ENCODE data around the gene TUBB2B. TPM values are rescaled to one million over a fixed set of nuclear protein-coding genes. Genes with fewer than 3 reads are reported as not detected.

The TUBB2B gene
- total RNA-seq, 1 experiment from 2014 or later, result 144 TPM

DNA sequence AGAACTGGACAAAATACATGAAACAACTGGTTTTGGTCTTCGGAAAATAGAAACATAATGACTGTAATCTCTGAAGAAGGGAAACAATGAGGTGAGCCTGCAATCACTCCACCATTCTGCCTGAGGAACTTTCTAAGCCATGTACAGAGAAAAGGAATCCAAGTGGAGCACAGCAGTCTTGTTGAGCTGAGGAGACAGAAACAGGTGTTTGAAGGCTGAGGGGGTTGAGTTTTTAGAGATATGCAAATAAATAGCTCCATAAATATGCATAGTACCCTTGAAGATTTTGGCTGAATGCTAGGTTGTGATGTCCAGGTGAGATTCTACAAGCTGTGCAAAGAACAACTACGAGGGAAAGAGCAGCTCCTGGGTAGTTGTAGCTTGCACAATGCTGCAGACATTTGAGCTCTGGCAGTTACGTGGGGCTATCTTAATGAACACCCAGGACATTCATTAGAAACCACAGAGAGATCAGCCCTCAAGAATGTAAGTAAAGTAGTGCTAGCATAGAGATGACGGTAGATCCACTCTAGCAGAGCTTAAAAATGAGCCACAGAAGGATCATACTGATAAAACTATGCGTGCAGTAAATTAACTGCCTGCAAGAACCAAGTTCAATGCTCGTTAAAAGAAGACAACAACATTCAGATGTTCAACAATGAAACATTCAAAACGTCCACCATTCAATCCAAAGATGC is 24.3 kb downstream of the TUBB2B start:
- intact Hi-C loops (cut with micrococcal nuclease; ENCODE audit: unreplicated experiment), result no loop called here
- H3K4me3 ChIP-seq (ENCODE audit: low read depth, low read length, poor library complexity, severe bottlenecking), result no peak overlapping the region
- BruUV-seq (replicated peaks), result no TSS peak
- H3K27me3 ChIP-seq (replicated peaks; ENCODE audit: insufficient read depth, low read depth, low read length, poor library complexity), result no peaks in the 10 kb centered on the region
- H3K9me3 ChIP-seq (ENCODE audit: low read depth, low read length, poor library complexity, severe bottlenecking), result no peaks in the 10 kb centered on the region
- no peak for DNase-seq (ENCODE audit: low spot score)
- ChIA-PET POLR2A (ENCODE audit: low non-redundant PET) (no interaction called here), CTCF (no interaction called here)
- H3K4me1 ChIP-seq (ENCODE audit: insufficient read depth, low read length, poor library complexity, severe bottlenecking), result no peaks in the 10 kb centered on the region
- no peaks in the 10 kb centered on the region for H3K36me3 ChIP-seq (ENCODE audit: insufficient read depth, low read length, poor library complexity, severe bottlenecking)
- no peak overlapping the region for H3K27ac ChIP-seq (ENCODE audit: low read depth, low read length, poor library complexity, severe bottlenecking)
- TF ChIP-seq EZH2 (IDR thresholded peaks at IDR 0.05; ENCODE audit: borderline replicate concordance, low read depth, low read length, poor library complexity, severe bottlenecking), result no peak
- TF ChIP-seq, protein P1, sequence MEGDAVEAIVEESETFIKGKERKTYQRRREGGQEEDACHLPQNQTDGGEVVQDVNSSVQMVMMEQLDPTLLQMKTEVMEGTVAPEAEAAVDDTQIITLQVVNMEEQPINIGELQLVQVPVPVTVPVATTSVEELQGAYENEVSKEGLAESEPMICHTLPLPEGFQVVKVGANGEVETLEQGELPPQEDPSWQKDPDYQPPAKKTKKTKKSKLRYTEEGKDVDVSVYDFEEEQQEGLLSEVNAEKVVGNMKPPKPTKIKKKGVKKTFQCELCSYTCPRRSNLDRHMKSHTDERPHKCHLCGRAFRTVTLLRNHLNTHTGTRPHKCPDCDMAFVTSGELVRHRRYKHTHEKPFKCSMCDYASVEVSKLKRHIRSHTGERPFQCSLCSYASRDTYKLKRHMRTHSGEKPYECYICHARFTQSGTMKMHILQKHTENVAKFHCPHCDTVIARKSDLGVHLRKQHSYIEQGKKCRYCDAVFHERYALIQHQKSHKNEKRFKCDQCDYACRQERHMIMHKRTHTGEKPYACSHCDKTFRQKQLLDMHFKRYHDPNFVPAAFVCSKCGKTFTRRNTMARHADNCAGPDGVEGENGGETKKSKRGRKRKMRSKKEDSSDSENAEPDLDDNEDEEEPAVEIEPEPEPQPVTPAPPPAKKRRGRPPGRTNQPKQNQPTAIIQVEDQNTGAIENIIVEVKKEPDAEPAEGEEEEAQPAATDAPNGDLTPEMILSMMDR (conservative IDR thresholded peaks at IDR 0.05; ENCODE audit: low read depth, low read length), result no peak

- BruUV-seq (replicated peaks), result no TSS peak
- CTCF ChIA-PET, result no interaction called here
- no peak for DNase-seq (ENCODE audit: low spot score)
- no peak overlapping the region for H3K27ac ChIP-seq (ENCODE audit: low read depth, low read length, poor library complexity, severe bottlenecking)
- H3K9me3 ChIP-seq (ENCODE audit: low read depth, low read length, poor library complexity, severe bottlenecking), result no peaks in the 10 kb centered on the region
- intact Hi-C loops (cut with micrococcal nuclease; ENCODE audit: unreplicated experiment), result no loop called here
- no peak for TF ChIP-seq EZH2 (IDR thresholded peaks at IDR 0.05; ENCODE audit: borderline replicate concordance, low read depth, low read length, poor library complexity, severe bottlenecking)
- TF ChIP-seq, protein P1 (conservative IDR thresholded peaks at IDR 0.05; ENCODE audit: low read depth, low read length), result no peak
- POLR2A ChIA-PET (ENCODE audit: low non-redundant PET), result no interaction called here
- no peaks in the 10 kb centered on the region for H3K36me3 ChIP-seq (ENCODE audit: insufficient read depth, low read length, poor library complexity, severe bottlenecking)
- no peaks in the 10 kb centered on the region for H3K4me1 ChIP-seq (ENCODE audit: insufficient read depth, low read length, poor library complexity, severe bottlenecking)
- H3K4me3 ChIP-seq (ENCODE audit: low read depth, low read length, poor library complexity, severe bottlenecking), result no peak overlapping the region
- no peaks in the 10 kb centered on the region for H3K27me3 ChIP-seq (replicated peaks; ENCODE audit: insufficient read depth, low read depth, low read length, poor library complexity)
These were observed 26.1 kb downstream of the TUBB2B start for GRCh38 chr6:3201388-3201787.

GRCh38 chr6:3200682-3201081 is 26.8 kb downstream of the TUBB2B start:
- no TSS peak for BruUV-seq (replicated peaks)
- DNase-seq (ENCODE audit: low spot score), result no peak
- Histone ChIP-seq H3K27ac (ENCODE audit: low read depth, low read length, poor library complexity, severe bottlenecking) (no peak overlapping the region), H3K4me3 (ENCODE audit: low read depth, low read length, poor library complexity, severe bottlenecking) (no peak overlapping the region), H3K9me3 (ENCODE audit: low read depth, low read length, poor library complexity, severe bottlenecking) (no peaks in the 10 kb centered on the region), H3K36me3 (ENCODE audit: insufficient read depth, low read length, poor library complexity, severe bottlenecking) (no peaks in the 10 kb centered on the region), H3K27me3 (replicated peaks; ENCODE audit: insufficient read depth, low read depth, low read length, poor library complexity) (no peaks in the 10 kb centered on the region), H3K4me1 (ENCODE audit: insufficient read depth, low read length, poor library complexity, severe bottlenecking) (peaks cover 4% of the 10 kb centered on the region)
- TF ChIP-seq, protein P1 (conservative IDR thresholded peaks at IDR 0.05; ENCODE audit: low read depth, low read length), result no peak
- TF ChIP-seq EZH2 (IDR thresholded peaks at IDR 0.05; ENCODE audit: borderline replicate concordance, low read depth, low read length, poor library complexity, severe bottlenecking), result no peak
- intact Hi-C loops (cut with micrococcal nuclease; ENCODE audit: unreplicated experiment), result no loop called here
- ChIA-PET CTCF (no interaction called here), POLR2A (ENCODE audit: low non-redundant PET) (no interaction called here)

Data from A673 (cell line).